Neural cell (in vitro differentiated cells): Measurements from ENCODE around the gene HIP1.

Experiments
- CTCF ChIP-seq: fragments of 450-650 bp; IDR thresholded peaks from 2 replicates; pipeline ENCODE4 v1.5.1; 2014; ENCODE audit warnings: antibody characterized with exemption, mild to moderate bottlenecking, moderate library complexity; ENCODE audit not compliant: poor library complexity, severe bottlenecking
- EP300 ChIP-seq: fragments of 450-650 bp; conservative IDR thresholded peaks from 2 replicates; pipeline ENCODE4 v1.6.1; 2014; ENCODE audit warnings: antibody characterized with exemption, mild to moderate bottlenecking, moderate library complexity; ENCODE audit not compliant: poor library complexity, severe bottlenecking
- EZH2 ChIP-seq: fragments of 200-600, 300-800 bp; shearing (Covaris generic), sonication (generic); IDR thresholded peaks from 2 replicates; pipeline ENCODE4 v1.6.1; 2014; ENCODE audit warnings: antibody characterized with exemption, low read length, borderline replicate concordance, mild to moderate bottlenecking; ENCODE audit not compliant: insufficient read depth, poor library complexity, severe bottlenecking
- POLR2AphosphoS5 ChIP-seq: IDR thresholded peaks from 2 replicates; pipeline ENCODE4 v1.6.1; 2012
- TAF1 ChIP-seq: IDR thresholded peaks from 2 replicates; pipeline ENCODE4 v1.6.1; 2012; ENCODE audit warnings: low read depth

GRCh38 chr7:75689246-75690099, 49.3 kb downstream of the HIP1 start:
- TF ChIP-seq CTCF = no peak
- TF ChIP-seq EP300 = no peak
- no peak for TF ChIP-seq EZH2
- TF ChIP-seq TAF1 = no peak
- TF ChIP-seq POLR2AphosphoS5 = no peak
